ENCODE data around the gene ATP13A1. TPM values are rescaled to one million over a fixed set of nuclear protein-coding genes. Genes with fewer than 3 reads are reported as not detected.
A peak's percentile ranks its signal among the peaks of the same experiment; 100 is the strongest.

Gene ATP13A1
- total RNA-seq, 1 donor from 2014 or later, result 242 TPM

DNA sequence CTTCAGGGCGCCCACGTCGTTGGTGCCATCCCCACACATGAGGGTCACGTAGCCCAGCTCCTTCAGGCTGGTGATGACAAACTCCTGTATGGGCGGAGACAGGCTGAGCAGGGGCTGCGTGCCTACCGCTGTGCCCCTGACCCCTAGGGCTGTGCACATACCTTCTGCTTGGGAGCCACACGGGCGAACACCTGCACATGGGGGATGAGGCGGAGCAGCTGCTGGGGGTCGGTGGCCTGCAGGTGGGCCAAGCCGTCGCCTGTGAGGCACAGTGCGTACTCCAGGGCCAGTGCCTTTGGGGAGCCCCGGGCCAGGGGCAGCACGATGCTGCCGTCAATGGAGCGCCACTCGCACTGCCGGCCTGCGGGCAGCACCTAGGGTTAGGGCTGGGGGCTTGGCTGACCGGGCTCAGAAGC is 13.9 kb downstream of the ATP13A1 start:
- no peak for DNase-seq (ENCODE audit: low read depth)
- TF ChIP-seq, protein P1, sequence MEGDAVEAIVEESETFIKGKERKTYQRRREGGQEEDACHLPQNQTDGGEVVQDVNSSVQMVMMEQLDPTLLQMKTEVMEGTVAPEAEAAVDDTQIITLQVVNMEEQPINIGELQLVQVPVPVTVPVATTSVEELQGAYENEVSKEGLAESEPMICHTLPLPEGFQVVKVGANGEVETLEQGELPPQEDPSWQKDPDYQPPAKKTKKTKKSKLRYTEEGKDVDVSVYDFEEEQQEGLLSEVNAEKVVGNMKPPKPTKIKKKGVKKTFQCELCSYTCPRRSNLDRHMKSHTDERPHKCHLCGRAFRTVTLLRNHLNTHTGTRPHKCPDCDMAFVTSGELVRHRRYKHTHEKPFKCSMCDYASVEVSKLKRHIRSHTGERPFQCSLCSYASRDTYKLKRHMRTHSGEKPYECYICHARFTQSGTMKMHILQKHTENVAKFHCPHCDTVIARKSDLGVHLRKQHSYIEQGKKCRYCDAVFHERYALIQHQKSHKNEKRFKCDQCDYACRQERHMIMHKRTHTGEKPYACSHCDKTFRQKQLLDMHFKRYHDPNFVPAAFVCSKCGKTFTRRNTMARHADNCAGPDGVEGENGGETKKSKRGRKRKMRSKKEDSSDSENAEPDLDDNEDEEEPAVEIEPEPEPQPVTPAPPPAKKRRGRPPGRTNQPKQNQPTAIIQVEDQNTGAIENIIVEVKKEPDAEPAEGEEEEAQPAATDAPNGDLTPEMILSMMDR (conservative IDR thresholded peaks at IDR 0.05; ENCODE audit: low read depth, low read length), result no peak
- H3K4me3 ChIP-seq (ENCODE audit: low read depth, low read length), result no peak overlapping the region

DNA sequence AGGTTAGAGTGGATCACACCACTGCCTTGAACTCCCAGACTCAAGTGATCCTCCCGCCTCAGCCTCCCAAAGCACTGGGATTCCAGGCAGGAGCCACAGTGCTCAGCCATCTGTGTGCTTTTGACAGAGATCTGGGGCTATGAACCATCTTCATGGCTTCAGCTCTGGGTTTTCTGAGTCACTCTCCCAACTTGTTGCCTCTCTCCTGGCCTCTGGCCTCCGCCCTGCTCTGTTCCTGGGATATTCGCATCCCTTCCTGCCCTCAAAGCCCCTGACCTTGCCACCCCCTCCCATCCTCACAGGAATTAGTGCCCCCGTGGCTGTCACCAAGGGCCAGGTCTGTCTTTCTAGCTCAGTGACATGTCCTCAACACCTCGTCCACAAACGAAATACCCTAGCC is 14.3 kb downstream of the ATP13A1 start:
- TF ChIP-seq, protein P1 (conservative IDR thresholded peaks at IDR 0.05; ENCODE audit: low read depth, low read length), result no peak
- DNase-seq (ENCODE audit: low read depth), result no peak
- no peak overlapping the region for H3K4me3 ChIP-seq (ENCODE audit: low read depth, low read length)

DNA sequence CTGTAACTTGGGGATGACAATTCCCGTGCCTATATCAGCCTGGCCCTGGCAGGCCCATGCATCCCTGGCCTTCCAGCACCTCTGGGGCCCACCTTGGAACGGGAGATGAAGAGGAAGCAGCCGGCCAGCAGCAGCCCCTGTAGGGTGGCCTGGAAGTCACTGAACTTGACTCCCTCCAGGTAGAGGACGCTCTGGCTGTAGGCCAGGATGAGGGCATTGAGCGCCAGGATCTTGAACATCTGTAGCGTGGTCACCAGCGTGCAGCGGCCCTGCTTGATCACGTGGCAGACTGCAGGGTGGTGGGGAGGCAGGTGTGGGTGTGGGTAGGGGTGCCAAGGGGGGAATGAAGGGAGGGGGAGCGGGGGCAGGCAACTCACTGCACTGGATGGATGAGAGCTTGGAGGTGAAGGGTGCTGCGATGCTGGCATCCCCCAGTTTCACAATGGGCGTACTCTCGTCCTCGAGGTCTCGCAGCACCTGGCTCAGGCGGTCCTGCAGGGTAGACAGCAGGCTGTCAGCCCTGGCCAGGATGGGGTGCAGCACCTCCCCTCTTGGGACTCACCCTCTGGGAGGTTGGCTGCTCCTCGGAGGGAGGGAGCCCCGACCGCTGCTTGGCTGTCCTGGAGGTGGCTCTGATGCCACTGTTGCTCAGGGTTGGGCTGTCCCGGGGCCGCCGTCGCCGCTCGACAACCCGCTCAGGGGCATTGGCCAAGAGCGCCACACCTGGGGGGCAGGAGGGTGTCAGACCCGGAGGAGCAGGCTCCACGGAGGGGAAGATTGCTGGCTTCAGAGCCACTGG is 16.2 kb downstream of the ATP13A1 start:
- TF ChIP-seq, protein P1 (conservative IDR thresholded peaks at IDR 0.05; ENCODE audit: low read depth, low read length), result no peak
- no peak overlapping the region for H3K4me3 ChIP-seq (ENCODE audit: low read depth, low read length)
- no peak for DNase-seq (ENCODE audit: low read depth)

DNA sequence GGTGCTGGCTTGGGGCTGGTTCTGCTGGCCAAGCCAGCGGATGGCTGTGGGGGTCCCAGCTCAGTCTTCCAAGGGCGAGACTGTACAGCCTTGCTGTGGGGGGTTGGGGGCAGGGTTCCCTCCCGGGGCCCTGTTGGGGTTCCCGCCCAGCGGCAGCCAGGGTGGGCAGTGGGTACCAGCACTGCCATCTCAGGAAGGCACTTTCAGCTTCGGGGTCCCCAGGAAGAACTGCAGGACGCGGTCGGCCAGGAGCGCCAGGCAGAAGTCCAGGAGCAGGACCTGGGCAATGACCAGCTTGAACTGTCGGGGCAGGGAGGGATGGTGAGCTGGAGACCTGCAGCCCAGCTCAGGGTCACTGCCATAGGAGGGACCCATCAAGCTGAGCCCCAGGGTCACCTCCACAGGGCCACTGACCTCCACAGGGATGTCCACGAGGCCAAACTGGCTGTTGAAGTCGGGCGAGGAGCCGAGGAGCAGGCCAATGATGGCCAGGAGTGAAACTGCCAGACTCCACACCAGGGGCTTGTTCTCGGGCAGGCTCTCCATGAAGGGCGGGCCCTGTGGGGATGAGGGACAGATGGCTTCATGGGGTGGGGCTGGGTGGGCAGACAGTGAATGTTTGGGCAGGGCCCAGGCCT is 18.1 kb downstream of the ATP13A1 start:
- no peak overlapping the region for H3K4me3 ChIP-seq (ENCODE audit: low read depth, low read length)
- TF ChIP-seq, protein P1 (conservative IDR thresholded peaks at IDR 0.05; ENCODE audit: low read depth, low read length), result no peak
- DNase-seq (ENCODE audit: low read depth), result no peak

DNA sequence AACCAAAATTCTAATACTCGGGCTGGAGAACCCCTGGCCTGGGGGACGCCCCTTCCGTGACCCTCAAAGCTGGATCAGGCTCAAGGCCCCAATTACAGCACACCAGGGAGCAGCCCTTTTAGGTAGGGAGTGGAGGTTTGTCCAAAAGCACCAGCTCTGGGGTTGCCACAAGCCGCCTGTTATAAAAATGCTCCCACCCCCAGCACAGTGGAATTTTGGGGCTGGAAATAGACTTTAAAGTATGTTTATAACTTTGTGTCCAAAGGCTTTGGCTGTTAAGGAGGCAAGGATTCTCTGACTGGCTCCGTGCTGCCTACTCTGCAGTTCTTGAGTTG is 19.5 kb downstream of the ATP13A1 start:
- H3K4me3 ChIP-seq (ENCODE audit: low read depth, low read length), result peak overlapping the region; percentile 97
- no peak for DNase-seq (ENCODE audit: low read depth)
- TF ChIP-seq, protein P1 (conservative IDR thresholded peaks at IDR 0.05; ENCODE audit: low read depth, low read length), result no peak

DNA sequence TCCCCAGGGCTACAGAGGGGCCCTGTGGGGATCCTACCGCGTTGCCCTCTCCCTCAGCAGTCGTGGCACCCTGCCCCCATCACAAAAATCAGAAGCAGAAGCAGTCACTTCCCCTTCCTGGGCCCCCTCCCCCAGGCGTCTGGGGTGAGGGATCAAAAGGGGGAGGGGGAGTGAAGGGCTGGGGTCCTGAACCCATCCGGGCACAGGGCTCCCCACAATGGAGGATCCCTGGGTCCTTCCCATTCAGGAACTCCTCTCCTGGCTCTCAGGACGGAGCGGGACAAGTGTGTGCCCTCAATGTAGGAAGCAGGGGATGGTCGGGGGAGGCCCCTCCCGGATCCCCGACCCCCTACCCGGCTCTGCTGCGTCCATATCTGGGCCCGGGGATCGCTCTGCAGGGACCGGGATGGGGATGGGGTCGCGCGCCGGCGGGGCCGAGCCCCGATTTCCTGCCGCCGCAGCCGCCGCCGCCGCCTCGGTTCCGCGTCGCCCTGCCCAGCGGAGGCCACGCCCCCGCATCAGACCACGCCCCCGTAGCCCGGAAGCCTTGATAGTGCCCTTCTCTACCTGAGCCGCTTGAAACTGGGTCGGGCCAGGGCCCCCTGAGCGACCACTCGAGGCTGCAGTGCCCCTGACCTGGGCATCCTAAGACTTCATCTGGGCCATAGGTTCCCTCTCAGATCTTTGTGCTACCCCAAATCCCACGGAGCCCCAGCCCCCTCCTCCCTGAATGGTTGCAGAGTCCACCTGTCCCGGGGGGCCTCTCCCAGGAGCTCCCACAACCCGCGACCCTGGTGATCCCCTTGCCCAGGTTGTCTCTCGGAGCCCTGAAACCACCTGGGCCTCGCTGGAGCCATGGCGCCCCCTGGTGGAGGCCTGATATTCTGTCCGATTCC is 20.1 kb downstream of the ATP13A1 start, which contains the start of gene GMIP:
TSS of gene GMIP (minus strand) at position 500 of the 896 bp plus-strand sequence. CDS start at position 372, 128 bp downstream.
- DNase-seq (ENCODE audit: low read depth), result no peak
- peak within 1 kb of the TSS; percentile 97 for H3K4me3 ChIP-seq (ENCODE audit: low read depth, low read length)
- TF ChIP-seq, protein P1 (conservative IDR thresholded peaks at IDR 0.05; ENCODE audit: low read depth, low read length), result peak; percentile 92

Measured in epithelial cell of proximal tubule (primary cell).